ENCODE results near the gene MBD3L3. TPM values are rescaled to one million over a fixed set of nuclear protein-coding genes. Genes with fewer than 3 reads are reported as not detected.
A peak's percentile ranks its signal among the peaks of the same experiment; 100 is the strongest.

Gene MBD3L3
- total RNA-seq, 1 experiment from 2014 or later = not detected

DNA sequence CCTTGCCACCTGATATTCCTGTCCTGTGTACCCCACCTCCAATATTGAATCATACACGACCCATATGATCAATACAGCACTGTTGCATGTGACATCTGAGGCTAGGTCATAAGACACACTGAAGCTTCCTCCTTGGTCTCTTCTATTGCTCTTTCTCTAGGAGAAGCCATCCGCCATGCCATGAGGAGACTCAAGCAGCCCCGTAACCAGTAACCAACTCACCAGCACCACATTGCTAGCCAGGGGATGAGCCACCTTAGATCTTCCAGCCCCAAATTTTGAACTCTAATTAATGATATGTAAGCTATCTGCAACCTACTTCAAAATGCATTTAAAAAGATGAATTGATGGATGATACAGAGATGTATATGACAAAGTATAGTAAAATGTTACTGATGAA lies 39.6 kb upstream of the MBD3L3 start:
- Histone ChIP-seq H3K4me1 (peaks cover 23% of the 10 kb centered on the region), H3K27me3 (replicated peaks; ENCODE audit: control insufficient read depth, insufficient read depth, low read length) (no peaks in the 10 kb centered on the region), H3K4me3 (ENCODE audit: low read depth, low read length) (peak overlapping the region; percentile 82), H3K36me3 (ENCODE audit: control insufficient read depth, insufficient read depth, low read length) (no peaks in the 10 kb centered on the region), H3K9me3 (peaks cover 7% of the 10 kb centered on the region)
- DNase-seq = no peak
- Mint-ChIP-seq H3K4me1 (ENCODE audit: low read depth, unreplicated experiment) (peaks cover 12% of the 10 kb centered on the region), H3K27me3 (ENCODE audit: insufficient read depth, unreplicated experiment) (no peaks in the 10 kb centered on the region), H3K9me3 (ENCODE audit: unreplicated experiment) (peaks cover 25% of the 10 kb centered on the region), H3K4me3 (ENCODE audit: unreplicated experiment) (peak overlapping the region; percentile 97), H3K36me3 (ENCODE audit: insufficient read depth, unreplicated experiment) (peaks cover 27% of the 10 kb centered on the region), H3K27ac (ENCODE audit: unreplicated experiment) (peak overlapping the region; percentile 98)
- CTCF ChIA-PET = interaction anchor here (0.6 kb wide), 1 partner anchor 1219 kb away, joined by 3 read pairs; no protein-coding TSS in a partner anchor
- POLR2A ChIA-PET = no interaction called here
- intact Hi-C loops (cut with micrococcal nuclease; ENCODE audit: unreplicated experiment) = no loop called here
- TF ChIP-seq, protein P1, sequence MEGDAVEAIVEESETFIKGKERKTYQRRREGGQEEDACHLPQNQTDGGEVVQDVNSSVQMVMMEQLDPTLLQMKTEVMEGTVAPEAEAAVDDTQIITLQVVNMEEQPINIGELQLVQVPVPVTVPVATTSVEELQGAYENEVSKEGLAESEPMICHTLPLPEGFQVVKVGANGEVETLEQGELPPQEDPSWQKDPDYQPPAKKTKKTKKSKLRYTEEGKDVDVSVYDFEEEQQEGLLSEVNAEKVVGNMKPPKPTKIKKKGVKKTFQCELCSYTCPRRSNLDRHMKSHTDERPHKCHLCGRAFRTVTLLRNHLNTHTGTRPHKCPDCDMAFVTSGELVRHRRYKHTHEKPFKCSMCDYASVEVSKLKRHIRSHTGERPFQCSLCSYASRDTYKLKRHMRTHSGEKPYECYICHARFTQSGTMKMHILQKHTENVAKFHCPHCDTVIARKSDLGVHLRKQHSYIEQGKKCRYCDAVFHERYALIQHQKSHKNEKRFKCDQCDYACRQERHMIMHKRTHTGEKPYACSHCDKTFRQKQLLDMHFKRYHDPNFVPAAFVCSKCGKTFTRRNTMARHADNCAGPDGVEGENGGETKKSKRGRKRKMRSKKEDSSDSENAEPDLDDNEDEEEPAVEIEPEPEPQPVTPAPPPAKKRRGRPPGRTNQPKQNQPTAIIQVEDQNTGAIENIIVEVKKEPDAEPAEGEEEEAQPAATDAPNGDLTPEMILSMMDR (IDR thresholded peaks at IDR 0.05; ENCODE audit: insufficient read depth in 1 of 2, low read depth in 1 of 2, low read length in 1 of 2, severe bottlenecking in 1 of 2, unreplicated experiment in 1 of 2) = no peak
- BruUV-seq (replicated peaks) = no TSS peak

DNA sequence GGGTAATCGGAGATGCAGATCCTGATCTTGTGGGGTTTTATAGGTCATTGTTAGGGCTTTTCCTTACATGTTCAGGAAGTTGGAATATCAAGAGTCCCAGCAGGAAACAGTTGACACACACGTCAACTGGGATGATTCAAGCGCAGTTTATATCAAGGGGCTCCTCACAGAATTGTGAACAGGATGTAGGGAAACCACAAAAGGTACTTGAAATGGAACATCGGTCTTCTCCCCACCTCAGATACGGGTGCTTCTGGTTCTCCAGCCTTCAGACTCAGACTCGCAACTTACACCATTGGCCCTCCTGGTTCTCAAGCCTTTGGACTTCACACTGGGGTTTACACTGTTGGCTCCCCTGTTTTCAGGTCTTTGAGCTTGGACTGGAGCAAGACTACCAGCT lies 30.5 kb upstream of the MBD3L3 start:
- H3K27ac Mint-ChIP-seq (ENCODE audit: unreplicated experiment) = no peak overlapping the region
- ChIA-PET POLR2A (no interaction called here), CTCF (no interaction called here)
- Histone ChIP-seq H3K4me3 (ENCODE audit: low read depth, low read length) (no peak overlapping the region), H3K27me3 (replicated peaks; ENCODE audit: control insufficient read depth, insufficient read depth, low read length) (no peaks in the 10 kb centered on the region), H3K4me1 (no peaks in the 10 kb centered on the region), H3K9me3 (peaks cover 17% of the 10 kb centered on the region), H3K36me3 (ENCODE audit: control insufficient read depth, insufficient read depth, low read length) (peaks cover 2% of the 10 kb centered on the region; the same call in 1 of the 2 replicates)
- no peaks in the 10 kb centered on the region for H3K4me1 Mint-ChIP-seq (ENCODE audit: low read depth, unreplicated experiment)
- TF ChIP-seq, protein P1 (IDR thresholded peaks at IDR 0.05; ENCODE audit: insufficient read depth in 1 of 2, low read depth in 1 of 2, low read length in 1 of 2, severe bottlenecking in 1 of 2, unreplicated experiment in 1 of 2) = no peak
- intact Hi-C loops (cut with micrococcal nuclease; ENCODE audit: unreplicated experiment) = no loop called here
- peaks cover 24% of the 10 kb centered on the region for H3K9me3 Mint-ChIP-seq (ENCODE audit: unreplicated experiment)
- BruUV-seq (replicated peaks) = no TSS peak
- H3K36me3 Mint-ChIP-seq (ENCODE audit: insufficient read depth, unreplicated experiment) = peaks cover 15% of the 10 kb centered on the region
- H3K4me3 Mint-ChIP-seq (ENCODE audit: unreplicated experiment) = no peak overlapping the region
- DNase-seq = no peak
- no peaks in the 10 kb centered on the region for H3K27me3 Mint-ChIP-seq (ENCODE audit: insufficient read depth, unreplicated experiment)

DNA sequence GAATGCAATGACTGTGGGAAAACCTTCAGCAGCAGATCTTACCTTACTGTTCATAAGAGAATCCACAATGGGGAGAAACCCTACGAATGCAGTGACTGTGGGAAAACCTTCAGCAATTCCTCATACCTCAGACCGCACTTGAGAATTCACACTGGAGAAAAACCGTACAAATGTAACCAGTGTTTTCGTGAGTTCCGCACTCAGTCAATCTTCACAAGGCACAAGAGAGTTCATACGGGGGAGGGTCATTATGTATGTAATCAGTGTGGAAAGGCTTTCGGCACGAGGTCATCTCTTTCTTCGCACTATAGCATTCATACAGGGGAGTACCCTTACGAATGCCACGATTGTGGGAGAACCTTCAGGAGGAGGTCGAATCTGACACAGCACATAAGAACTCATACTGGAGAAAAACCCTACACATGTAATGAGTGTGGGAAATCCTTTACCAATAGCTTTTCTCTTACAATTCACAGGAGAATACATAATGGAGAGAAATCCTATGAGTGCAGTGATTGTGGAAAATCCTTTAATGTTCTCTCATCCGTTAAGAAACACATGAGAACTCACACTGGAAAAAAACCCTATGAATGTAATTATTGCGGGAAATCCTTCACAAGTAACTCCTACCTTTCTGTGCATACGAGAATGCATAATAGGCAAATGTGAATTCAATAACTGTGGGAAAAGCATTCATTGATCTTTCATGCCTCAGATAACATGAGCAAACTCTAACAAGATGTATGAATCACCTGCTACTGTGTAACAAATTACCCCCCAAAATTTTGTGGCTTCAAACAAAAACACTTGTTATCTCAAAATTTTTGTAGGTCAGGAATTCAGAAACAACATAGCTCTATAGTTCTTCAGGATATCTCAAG lies 24.8 kb upstream of the MBD3L3 start:
- no peaks in the 10 kb centered on the region for H3K4me1 Mint-ChIP-seq (ENCODE audit: low read depth, unreplicated experiment)
- Histone ChIP-seq H3K27me3 (replicated peaks; ENCODE audit: control insufficient read depth, insufficient read depth, low read length) (no peaks in the 10 kb centered on the region), H3K4me1 (no peaks in the 10 kb centered on the region), H3K36me3 (ENCODE audit: control insufficient read depth, insufficient read depth, low read length) (peaks cover 18% of the 10 kb centered on the region), H3K4me3 (ENCODE audit: low read depth, low read length) (no peak overlapping the region), H3K9me3 (peaks cover 43% of the 10 kb centered on the region)
- TF ChIP-seq, protein P1 (IDR thresholded peaks at IDR 0.05; ENCODE audit: insufficient read depth in 1 of 2, low read depth in 1 of 2, low read length in 1 of 2, severe bottlenecking in 1 of 2, unreplicated experiment in 1 of 2) = no peak
- CTCF ChIA-PET = interaction anchor here (0.7 kb wide), 1 partner anchor 266 kb away, joined by 3 read pairs; no protein-coding TSS in a partner anchor
- DNase-seq = no peak
- BruUV-seq (replicated peaks) = TSS peak; percentile 10
- H3K27me3 Mint-ChIP-seq (ENCODE audit: insufficient read depth, unreplicated experiment) = no peaks in the 10 kb centered on the region
- intact Hi-C loops (cut with micrococcal nuclease; ENCODE audit: unreplicated experiment) = no loop called here
- H3K36me3 Mint-ChIP-seq (ENCODE audit: insufficient read depth, unreplicated experiment) = peaks cover 72% of the 10 kb centered on the region
- H3K9me3 Mint-ChIP-seq (ENCODE audit: unreplicated experiment) = peaks cover 47% of the 10 kb centered on the region
- POLR2A ChIA-PET = interaction anchor here (1.0 kb wide), 1 partner anchor 16 kb away, joined by 4 read pairs; no protein-coding TSS in a partner anchor
- no peak overlapping the region for H3K4me3 Mint-ChIP-seq (ENCODE audit: unreplicated experiment)
- no peak overlapping the region for H3K27ac Mint-ChIP-seq (ENCODE audit: unreplicated experiment)
